ENCODE measurements around the gene SGF29.
A peak's percentile ranks its signal among the peaks of the same experiment; 100 is the strongest.
"Not testable (repeated sequence)": the region's sequence is repeated elsewhere in the genome, so short reads cannot be mapped to it uniquely, and the experiment has no call there.

The SGF29 gene

DNA sequence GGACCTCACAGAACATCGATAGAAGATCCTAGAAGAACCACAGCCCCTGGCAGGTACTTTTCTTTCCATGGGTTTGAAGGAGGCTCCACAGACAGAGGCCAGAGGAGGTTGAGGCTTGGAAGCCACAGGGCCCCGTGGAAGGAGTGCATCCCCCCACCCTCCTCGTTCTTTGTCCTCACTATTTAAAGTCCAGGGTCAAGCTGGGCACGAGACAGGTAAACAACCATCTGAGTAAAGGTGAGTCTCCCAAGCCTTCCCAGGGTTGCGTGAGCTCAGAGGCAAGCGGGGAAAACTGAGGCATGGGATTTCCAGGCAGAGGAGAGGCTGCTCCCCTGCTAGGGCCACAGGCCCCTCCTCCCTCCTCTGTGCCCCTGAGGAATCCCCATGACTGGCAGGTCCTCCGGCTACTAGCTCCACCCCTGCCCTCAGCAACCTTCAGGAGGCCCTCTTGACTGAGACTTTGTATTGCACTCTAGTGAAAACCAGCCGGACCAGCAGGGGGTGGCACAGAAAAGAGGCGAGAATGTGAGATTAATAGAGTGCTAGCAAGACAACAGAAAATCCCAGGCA is 44.1 kb downstream of the SGF29 start:
- peak; percentile 40 for DNase-seq

DNA sequence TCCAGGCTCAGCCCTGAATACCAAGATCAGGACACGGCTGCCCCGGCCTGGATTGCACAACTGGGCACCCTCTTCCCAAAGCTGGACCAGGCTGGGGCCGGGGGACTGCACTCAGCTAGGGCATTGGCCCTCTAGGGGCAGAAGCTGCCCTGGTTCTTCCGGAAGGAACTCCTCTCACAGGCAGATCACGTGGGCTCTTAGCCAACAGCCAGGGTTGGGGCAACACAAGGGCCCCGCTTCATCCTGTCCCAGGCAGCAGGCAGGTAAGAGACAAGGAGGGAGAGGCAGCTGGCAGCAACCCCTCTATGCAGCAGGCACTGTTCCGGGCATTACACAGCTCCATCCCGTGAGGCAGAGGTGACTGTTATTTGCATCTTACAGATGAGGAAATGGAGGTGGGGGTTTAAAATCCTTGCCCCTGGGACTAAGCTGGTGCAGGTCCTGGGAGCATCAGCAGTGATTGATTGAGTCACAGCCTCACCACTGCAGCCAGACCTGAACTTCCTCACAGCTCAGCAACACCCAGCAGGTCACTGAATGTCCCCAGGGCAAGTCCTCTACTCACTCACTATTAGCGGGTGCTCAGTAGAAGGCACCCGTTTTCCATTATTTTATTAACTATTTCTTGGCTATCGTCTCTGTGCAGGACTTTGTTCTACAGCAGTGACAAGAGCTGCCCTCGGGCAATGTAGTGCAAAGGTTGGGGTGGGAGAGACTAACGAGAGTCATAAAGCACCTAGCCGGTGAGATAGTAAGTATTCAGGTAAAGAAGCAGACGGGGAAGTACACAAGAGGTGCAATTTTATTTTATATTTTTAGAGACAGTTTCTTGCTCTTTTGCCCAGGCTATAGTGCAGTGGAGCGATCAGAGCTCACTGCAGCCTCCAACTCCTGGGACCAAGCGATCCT is 45.9 kb downstream of the SGF29 start:
- DNase-seq, result not testable (repeated sequence)

DNA sequence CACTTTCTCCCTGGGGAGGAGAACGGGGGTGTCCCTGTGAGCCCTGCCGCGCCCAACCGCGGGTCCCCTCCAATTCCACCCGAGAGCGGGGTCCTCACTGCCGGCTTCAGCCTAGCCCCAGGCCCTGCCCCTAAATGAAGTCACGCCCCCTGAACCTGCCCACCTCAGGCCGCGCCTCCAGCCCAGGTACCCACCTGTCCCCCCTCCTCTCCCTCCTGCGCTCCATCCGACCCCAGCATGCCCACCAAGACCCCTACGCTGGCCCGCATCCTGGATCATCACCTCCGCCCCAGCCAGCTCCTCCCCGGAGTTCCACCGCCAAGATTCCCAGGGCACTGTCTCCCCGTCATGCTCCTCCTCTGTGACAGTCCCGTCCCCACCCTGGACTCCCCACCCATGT is 47.2 kb downstream of the SGF29 start:
- DNase-seq, result not testable (repeated sequence)

- DNase-seq, result not testable (repeated sequence)
These were observed 47.9 kb downstream of the SGF29 start for GRCh38 chr16:28601589-28601988.

GRCh38 chr16:28602062-28602461 is 48.3 kb downstream of the SGF29 start:
- not testable (repeated sequence) for DNase-seq

DNA sequence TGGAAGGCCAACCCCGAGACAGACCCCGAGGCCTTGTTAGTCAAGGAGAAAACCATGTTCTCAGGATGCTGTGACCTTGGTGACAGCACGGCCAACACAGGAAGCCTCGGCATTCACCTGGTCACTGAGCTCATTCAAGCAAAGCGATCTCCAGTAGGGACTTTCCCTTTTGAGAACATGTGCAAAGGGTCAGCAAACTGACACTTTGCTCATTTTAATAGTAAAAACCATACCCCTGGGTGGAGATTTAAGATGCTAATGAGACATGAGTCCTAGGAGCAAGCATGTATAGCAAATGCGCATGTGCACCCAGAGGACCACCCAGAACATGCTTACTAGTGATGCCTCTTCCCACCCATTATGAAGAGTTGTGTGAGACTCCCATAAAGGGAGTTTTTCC is 48.8 kb downstream of the SGF29 start:
- no peak for DNase-seq

- no peak for DNase-seq
These were observed 49.9 kb downstream of the SGF29 start for GRCh38 chr16:28603381-28604185.

- DNase-seq, result no peak
These were observed 50.5 kb downstream of the SGF29 start for GRCh38 chr16:28604186-28604565.

DNA sequence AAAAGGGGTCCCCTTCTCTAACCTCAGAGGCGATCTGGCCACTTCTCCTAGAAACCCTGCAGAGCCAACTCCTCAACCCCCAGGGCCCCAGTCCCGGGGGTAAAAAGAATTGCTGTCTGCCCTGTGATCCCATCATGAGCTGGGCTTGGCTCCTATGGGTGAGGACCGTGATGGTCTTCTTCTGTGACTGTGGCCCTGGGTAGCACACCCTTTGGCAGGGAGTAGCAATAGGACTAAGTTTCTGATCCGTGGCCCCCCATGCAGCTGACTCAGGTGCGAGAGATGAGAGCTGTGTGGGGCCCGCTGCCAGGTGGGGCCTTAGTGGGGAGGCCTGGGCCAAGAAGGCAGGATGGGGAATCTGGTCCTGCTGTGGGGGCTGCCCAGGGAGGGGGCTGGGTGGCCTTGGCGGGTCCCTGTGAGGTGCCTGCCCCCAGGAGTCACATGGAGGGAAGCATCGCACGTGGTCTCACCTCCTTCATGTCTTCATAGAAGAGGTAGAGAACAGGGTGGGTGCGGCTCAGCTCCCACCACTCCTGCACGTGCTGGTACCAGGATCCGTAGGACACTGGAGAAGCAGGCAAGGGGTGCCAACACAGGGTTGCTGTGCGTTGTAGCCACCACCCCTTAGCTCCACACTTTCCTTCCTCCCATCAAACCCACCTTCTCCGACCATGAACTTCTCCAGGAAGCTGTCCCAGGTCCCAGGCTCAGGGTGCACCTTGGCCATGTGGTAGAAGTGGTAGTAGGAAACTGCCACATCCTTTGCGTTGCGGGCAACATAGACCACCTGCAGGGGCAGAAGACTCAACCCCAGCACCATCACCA is 52.8 kb downstream of the SGF29 start:
- DNase-seq, result no peak

- no peak for DNase-seq
These were observed 53.5 kb downstream of the SGF29 start for GRCh38 chr16:28607116-28607623.

GRCh38 chr16:28607681-28608495 is 54.2 kb downstream of the SGF29 start:
- DNase-seq, result not testable (repeated sequence)

GRCh38 chr16:28608496-28608808 is 54.7 kb downstream of the SGF29 start:
- not testable (repeated sequence) for DNase-seq

GRCh38 chr16:28608867-28609596 is 55.3 kb downstream of the SGF29 start:
- not testable (repeated sequence) for DNase-seq

DNA sequence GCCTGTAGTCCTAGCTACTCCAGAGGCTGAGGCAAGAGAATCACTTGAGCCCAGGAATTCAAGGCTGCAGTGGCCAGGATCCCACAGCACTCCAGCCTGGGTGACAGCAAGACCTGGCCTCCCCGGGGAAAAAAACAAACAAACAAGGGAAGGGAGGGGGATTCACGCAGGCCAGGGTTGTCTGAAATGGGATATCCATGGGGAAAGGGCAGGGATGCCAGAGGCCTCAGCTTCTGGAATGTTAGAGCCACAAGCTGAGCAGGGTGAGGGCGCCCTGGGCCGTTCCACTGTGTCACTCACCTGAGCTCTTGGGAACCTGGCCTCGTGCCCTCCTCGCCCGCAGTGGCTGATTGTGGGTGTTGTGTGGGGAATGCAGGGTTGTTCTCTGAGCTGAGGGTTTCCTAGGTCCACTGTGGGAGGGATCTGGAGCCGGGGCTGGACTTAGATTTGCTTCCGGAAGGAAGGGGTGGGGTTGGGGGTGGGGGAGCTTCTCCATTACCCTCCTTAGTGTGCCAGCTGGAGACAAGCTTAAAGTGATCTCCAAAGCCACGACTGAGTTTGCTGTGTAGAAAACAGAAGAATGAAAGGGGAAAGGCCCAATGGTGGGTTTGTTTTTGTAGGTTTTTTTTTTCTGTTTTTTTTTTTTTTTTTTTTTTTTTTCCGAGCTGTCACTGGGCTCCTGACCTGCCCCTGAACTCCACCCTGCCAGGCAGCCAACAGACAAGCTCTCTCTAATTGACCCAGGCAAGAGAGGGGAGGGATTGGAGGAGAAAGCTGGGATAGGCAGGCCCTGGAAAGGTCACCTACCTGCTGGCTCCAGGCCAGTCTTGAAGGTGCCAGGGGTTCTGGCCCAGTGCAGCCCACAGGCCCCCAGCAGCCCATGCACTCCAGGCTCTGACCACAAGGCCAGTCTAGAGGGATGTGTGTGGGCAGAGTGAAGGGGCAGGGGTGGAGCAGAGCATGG is 56.2 kb downstream of the SGF29 start, which contains the start of gene SULT1A1:
TSS of gene SULT1A1 (minus strand) at position 414 of the 964 bp plus-strand sequence. CDS start 1,189 bp downstream, outside the sequence.
- DNase-seq, result no peak

- DNase-seq, result no peak
These were observed 57.0 kb downstream of the SGF29 start for GRCh38 chr16:28610595-28611191.

- DNase-seq, result not testable (repeated sequence)
These were observed 58.9 kb downstream of the SGF29 start for GRCh38 chr16:28612359-28613280.

GRCh38 chr16:28613912-28614311 is 60.2 kb downstream of the SGF29 start:
- not testable (repeated sequence) for DNase-seq

DNA sequence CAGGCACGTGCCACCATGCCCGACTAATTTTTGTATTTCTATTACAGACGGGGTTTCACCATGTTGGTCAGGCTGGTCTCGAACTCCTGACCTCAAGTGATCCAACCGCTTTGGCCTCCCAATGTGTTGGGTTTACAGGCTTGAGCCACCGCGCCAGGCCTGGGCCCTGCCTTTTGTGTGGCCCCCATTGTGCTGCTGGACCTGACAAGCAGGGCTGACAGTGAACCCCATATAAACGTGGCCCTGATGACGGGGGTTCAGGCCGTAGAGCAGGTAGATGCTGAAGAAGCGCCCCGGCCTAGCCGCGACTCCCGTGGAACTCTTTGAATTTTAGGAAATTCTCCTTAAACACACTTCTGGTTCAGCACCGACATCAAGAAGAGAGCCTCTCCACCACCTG is 60.8 kb downstream of the SGF29 start:
- DNase-seq, result not testable (repeated sequence)

Measured in DMS53 (cell line).